Activated naive CD4-positive, alpha-beta T cell treated with anti-CD3 and anti-CD28 coated beads, Interleukin-2, amount 50 U/mL, for 16 hours (primary cell): ENCODE measurements around the gene DTD2.
"Not testable (repeated sequence)": the region's sequence is repeated elsewhere in the genome, so short reads cannot be mapped to it uniquely, and the experiment has no call there.

Experiments used
- DNase-seq: peaks from one replicate; pipeline ENCODE4 v3.0.0-alpha.2; 2020

The DTD2 gene

DNA sequence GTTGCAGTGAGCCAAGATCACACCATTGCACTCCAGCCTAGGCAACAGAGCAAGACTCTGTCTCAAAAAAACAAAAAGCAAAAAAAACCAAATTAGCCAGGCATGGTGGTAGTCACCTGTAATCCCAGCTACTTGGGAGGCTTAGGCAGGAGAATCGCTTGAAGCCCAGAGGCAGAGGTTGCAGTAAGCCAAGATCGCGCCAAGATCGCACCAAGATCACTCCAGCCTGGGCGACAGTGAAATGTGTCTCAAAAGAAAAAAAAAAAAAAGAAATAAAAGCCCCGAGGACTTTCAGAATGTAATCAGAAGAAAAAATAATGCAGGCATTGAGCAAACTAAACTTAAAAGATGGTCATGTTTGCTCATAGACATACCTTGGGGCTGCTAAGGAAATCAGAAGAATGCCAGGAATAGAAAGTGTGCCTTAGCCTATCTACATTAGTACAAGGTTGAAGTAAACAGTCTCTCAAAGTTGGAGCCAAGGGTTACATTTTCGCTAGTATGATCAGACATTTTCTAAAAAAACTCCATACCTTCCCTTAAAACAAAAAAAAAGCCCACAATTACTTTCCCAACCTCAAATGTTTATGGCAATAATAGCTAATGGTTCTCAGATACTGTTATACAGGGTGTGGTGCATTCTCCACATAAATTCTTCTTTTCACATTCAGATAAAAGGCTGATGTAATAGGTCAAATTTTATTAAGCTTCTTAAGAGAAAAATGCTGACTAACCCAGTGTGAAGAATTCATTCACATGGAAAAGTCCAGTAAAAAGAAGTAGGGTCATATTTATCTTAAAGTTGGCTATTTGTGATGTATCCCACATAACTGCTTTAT is 15.8 kb downstream of the DTD2 start:
- no peak for DNase-seq

DNA sequence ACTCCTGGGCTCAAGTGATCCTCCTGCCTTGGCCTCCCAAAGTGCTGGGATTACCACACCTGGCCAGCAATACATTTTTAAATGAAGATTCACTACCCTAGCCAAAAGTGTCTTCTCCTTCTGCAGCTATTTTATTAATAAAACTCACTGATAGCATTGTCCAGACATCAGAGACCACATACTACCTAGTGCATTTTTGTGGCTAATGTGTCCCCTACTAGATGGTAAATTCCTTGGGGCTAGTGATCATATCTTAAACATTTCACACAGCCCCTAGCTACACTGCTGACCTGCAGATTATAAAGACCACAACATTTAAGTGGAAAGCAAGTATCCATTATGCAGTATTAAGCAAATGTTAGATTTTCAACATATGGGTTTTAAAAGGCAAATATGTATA is 17.0 kb downstream of the DTD2 start:
- no peak for DNase-seq

DNA sequence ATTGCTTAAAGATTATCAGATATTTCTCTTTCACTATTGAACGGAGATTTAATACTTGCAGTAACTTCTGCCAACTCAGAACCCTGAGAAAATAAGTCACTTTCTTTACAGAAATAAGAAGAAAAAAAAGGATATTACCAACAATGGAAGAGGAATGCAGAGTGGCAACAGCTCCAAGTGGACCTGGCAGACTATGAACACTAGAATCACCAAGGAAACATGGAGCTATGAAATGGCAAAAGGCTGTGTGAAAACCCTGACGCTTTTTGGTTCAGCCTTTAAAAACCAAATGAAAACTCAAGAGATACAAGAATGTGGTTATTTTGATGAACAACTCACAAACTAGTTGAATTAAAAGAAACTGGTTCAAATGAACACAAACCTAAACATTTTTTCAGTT is 17.7 kb downstream of the DTD2 start:
- DNase-seq = no peak

DNA sequence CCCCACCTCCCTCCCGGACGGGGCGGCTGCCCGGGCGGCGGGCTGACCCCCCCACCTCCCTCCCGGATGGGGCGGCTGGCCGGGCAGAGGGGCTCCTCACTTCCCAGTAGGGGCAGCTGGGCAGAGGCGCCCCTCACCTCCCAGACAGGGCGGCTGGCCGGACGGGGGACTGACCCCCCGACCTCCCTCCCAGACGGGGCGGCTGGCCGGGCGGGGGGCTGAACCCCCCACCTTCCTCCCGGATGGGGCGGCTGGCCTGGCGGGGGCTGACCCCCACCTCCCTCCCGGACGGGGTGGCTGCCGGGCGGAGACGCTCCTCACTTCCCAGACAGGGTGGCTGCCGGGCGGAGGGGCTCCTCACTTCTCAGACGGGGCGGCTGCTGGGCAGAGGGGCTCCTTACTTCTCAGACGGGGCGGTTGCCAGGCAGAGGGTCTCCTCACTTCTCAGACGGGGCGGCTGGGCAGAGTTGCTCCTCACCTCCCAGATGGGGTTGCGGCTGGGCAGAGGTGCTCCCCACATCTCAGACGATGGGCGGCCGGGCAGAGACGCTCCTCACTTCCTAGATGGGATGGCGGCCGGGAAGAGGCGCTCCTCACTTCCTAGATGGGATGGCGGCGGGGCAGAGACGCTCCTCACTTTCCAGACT is 20.1 kb downstream of the DTD2 start:
- not testable (repeated sequence) for DNase-seq

DNA sequence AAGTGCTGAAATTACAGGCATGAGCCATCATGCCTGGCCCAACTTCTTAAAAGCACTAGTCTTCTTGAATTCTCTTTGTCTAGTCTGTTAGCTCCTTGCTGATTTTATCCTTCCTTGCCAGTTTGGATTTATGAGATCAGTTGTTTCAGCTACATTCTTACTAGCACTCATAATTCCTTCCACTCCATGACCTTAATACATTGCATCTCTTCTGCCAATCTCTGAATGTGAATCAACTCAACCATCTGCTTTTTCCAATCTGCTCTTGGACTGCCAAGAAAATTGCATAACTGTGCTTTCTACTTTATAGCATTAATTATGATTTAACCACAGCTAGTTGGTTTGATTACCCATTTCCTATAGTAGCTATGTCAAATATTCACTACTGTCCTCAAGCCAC is 22.0 kb downstream of the DTD2 start:
- DNase-seq = no peak

DNA sequence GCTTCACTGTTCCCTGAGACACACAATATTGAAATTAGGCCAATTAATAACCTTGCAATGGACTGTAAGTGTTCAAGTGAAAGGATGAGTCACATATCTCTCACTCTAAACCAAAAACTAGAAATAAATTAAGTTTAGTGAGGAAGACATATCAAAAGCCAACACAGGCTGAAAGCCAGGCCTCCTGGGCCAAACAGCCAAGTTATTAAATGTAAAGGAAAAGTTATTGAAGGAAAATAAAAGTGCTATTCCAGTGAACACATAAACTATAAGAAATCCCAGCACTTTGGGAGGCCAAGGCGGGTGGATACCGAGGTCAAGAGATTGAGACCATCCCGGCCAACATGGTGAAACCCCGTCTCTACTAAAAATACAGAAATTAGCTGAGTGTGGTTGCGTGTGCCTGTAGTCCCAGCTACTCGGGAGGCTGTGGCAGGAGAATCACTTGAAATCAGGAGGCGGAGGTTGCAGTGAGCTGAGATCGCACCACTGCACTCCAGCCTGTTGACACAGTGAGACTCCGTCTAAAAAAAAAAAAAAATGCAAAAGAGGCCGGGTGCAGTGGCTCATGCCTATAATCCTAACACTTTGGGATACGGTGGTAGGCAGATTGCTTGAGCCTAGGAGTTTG is 26.6 kb downstream of the DTD2 start:
- no peak for DNase-seq

DNA sequence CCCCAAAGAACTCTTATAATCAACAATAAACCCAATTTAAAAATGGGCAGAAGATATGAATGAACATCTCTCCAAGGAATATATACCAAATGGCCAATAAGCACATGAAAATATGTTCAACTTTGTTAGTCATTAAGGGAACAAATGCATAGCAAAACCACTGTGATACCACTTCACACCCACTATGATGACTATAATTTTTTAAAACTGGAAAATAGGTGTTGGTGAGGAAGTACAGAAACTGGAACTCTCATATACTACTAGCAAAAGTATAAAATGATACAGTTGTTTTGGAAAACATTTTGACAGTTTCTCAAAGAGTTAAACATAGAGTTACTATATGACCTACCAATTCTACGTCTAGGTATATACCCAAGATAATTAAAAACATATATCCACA is 27.5 kb downstream of the DTD2 start:
- DNase-seq = no peak

DNA sequence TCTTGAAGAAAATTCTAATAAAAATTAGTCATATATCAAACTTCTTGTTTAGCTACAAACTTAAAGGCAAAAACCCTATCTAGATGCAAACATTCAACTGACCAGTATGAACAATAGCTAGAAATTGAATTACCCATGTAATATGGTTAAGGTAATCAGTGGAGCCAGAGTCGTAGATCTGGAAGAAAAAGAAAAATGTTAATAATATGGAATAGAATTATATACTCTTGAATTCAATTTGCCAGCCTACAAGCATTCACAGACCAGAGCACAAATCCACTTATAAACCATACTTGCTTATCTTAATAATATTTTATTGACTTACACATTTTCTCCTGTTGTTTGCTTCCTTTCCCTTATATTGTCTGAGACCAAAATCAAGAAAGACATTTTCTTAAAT is 29.3 kb downstream of the DTD2 start:
- DNase-seq = no peak

DNA sequence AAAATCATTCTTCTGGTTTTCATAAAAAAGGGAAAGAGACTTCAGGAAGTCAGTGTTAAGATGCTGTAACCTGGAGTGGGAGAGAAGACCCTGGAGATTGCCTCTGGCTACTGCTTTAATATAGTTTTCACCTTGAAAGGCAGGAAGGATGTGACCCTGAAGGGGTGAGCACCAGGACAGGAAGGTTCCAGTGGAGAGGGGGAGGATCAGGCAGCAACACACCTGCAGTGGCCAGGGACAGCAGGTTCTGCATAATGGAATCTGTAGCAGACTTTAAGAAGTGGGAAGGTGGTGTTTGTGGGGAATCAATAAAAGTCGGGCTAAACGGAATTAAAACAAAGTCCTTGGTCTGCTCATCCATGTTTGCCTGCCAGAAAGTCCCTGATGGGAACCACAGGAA is 30.6 kb downstream of the DTD2 start:
- no peak for DNase-seq

DNA sequence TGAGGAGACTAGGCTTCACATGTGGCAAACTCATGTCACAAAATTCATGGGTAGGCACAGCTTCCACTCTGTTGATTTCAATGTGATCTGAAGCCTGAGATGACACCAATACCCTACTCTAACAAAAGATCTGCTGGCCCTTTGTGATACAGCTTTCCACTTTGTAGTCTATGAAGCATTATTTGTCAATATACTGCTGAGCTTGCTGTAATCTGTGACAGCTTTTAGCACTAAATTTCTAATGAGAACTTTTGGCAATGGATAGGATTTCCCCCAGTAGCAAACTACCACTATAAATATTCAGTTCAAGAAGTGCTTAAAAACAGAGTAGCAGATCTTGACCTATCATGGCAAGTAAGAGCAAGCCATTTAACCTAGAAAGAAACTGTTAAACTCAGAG is 31.4 kb downstream of the DTD2 start:
- no peak for DNase-seq

DNA sequence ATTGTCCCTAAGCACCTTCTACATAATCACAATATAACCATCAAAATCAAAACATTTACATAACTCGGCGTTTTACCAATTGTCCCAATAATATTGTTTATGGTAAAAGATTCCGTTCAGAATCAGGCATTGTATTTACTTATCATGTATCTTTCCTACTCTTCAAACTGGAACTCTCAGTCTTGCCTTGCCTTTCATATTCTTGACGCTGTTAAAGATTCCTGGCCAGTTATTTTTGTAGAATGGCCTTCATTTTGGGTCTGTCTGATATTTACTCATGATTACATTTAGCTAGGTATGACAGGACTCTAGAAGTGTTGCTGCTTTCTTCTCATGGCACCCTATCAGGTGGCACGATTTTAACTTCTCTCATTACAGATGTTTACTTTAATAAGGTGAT is 36.1 kb downstream of the DTD2 start:
- DNase-seq = no peak

DNA sequence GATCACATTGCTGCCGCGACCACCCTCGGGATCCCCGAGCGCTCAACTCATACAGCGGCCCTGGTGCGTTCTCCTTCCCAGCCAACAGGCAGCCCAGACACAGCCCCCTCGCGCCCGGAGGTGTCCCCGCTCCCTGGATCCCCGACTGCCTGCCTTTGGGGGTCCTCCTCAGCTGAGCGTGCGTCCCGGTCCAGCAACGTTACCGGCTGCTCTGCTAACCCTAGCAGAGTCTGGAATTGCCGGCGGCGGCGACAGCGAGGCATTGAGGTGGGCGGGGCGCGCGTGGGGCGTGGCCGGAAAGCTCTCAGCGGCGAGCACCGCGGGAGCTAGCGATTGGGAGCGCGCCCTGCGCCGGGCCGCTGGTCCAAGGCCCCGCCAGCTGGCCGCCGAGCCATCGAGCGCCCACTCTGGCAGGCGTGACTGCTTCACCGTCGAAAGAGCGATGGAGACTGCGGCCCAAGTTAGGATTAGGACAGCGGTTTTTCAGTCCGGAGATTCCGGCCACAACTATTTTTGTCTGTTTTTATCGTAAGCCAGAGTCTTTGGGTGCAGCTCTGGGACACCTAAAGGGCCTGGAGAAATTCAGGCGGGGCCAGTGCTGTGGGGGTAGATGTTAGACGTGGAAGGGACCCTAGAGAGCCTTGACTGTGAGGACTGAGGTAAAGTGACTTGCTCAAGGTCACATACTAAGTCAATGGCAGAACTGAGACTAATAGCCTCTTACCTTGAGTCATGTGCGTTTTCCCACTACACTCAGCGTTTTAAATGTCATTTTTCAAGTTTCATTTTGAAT is 36.8 kb downstream of the DTD2 start, which contains the start of gene HEATR5A:
TSS of gene HEATR5A (minus strand) at position 232 of the 793 bp plus-strand sequence. CDS start 17,575 bp downstream, outside the sequence.
- peak; percentile 93 for DNase-seq

DNA sequence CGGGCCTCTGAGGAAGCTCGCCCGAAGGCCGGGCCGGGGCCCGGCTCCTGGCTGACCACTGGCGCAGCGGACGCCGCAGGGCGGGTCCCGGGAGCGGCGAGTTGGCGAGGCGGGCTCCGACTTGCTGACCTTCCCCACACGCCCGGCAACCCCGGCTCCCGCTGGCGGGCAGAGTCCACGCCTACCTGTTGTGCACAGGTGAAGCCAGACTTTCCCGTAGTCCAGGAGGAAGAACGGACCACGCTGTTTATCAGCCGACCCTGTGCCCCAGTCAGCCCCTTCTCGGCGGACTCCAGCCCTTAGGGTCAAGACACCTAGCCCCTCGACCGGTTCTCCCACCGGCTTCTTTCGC is 37.4 kb downstream of the DTD2 start:
- DNase-seq = peak; percentile 14

DNA sequence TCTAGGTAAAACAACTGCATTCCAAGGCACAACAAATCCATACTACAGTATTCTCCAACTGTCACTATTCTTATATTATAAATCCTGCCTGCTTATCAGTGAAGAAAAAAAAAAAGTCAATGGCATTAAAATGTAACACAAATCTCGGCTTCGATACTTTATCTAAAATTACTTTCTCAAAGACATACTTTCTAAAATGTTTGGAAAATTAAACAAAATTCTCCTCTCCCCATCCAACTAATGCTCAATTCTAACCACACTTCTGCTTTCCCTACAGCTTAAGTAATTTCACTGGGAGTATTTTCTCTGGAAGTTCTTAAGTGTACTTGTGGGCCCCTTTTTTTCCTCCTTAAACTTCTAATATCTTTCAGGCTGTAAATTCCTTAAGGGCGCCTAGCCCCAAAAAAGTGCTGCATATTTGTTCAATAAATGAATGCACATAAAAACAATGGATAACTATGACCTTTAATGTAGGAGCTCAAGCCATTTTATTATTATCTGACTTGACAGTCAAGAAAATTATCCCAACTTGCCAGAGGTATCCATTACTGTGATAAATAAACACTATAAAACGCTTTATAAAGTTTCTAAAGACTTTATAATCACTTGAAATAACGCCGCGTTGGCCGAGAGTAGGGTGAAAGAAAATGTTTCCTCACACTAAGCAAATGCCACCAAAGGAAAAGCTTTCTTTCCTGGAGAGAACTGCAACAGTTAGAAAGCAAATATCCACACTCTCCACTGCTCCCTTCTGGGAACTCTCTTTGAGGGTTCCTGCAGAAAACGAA is 37.9 kb downstream of the DTD2 start:
- no peak for DNase-seq

DNA sequence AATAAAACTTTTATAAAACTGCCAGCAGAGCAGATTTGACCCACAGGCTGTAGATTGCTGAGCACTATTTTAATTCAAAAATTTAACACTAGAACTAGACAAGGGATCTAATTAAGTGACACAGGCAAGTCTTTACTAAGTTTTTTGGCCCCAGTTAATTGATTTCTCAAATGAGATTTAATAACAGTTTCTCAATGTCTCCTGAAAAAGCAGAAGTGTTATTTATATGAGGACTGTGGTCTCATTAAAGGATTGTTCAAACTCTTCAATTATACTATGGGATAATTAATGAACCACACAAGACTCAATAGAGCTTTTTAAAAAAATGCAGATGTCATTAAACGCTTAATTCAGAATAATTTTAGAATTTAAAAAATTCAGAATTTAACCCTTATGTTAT is 38.9 kb downstream of the DTD2 start:
- no peak for DNase-seq

DNA sequence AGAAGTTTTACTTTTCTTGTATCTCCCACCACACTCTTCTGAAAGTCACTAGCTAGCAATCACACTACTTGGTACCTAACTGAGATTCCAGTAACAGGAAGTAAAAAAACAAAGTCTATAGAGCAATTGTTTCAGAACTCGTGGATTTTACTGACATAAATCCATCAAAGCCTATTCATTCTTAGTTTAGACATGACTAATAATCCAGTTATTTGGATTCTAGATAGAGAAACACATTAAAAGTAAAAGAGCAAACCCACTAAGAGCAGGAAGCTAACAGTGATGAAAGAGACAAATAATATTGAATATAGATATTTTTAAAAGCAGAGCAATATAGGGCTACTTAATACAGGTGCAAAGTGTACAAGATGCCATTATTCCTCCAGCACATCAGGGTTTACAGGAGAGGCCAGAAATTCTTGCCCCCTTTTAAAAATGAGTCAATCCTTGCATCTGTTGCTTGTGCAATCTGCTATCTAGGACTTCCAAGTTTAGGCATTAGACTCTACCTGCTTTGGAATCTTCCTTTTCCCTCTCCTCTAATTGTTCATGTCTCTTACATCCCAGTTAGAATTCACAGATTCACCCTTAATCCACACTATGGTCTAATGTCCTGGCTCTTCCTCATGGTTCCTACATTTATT is 43.0 kb downstream of the DTD2 start:
- no peak for DNase-seq

DNA sequence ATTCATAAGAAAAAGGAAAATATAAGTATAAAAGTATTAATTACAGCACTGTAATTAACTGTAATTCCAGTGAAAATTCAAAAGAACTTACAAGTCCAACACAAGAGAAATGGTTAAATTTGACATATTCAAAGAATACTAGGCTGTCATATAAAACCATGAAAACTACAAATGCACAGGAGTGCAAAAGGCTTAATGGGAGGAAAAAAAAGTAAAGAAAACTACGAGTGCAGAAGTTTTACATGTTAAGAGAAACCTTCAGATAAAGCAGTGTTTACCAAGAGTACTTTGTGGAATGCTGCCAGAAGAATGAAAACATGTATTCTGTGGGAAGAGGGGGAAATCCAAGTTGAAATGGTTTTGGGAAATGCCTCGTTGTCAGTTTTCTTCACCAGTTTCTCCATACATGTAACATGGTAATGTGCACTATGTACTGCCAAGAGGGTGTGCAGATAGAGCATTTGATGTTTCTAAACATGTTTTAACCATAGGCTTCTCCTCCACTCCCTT is 46.0 kb downstream of the DTD2 start:
- DNase-seq = no peak

DNA sequence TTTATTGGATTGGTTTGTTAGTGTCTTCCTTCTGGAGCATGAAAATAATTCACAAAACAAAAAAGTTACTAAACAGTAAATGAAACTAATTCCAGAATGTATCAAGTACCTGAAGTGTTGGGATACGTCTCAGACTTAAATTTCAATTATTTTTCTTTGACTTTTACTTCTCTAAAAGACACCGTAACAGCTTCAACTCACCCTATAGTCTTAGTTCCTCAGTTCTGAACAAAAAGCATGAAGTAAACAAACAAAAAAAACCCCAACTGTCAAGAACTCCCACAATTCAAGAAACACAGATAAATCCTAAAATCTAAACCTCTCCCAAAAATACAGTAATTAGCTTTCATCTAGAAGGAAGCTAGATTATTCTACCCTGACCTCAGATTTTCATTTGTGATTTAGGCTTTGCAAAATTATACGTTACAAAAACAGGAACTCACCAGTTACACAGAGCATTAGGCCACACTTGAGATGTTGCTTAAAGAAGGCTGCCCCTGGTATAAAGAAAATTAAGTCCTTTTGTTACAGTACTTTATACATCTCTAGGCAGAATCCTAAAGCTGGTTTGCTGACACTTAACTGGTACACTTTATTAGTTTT is 47.2 kb downstream of the DTD2 start:
- DNase-seq = no peak

DNA sequence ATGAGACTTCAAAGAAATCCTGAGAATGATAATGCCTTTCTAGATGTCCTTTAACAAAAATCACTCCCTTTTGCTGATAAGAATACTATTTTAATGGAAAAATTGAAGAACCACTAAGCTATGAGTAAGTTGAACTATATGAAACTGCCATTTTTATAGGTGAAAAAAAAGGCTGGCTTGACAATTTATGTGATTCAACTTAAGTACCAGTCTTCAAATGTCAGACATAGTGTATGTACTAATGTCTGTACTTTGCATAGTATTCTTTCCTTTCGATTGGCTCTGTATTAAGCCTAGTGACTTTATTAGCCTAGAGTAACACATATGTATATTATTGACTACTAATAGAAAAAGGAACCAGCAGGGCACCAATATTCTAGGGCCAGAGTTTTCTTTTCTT is 48.9 kb downstream of the DTD2 start:
- no peak for DNase-seq

DNA sequence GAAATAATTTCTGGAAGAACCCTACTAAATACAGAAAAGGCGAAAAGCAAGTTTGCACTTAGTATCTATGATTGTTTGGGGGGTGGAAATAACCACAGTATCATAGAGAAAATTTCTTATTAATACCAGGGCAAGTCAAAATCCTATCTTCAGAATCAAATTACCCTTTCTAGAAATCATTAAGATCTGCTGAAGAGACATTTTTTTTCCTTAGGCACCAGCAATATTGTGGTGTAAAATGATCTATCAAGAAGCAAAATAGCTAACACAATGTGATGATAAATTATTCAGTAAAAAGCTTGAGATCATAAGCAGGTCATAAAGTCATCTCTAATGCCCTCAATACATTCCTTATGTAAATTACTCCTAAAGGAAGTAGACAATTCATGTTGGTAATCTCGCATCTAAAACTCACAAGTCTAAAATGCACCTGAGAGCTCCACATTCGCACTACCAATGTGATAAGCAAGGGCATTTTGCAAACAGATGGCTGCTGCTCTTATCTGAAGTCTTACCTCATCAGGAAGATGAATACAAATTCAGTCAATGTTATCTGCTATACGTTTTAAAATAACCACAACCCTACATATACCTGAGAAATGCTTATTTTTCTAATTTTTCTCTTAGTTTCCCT is 51.6 kb downstream of the DTD2 start:
- no peak for DNase-seq

DNA sequence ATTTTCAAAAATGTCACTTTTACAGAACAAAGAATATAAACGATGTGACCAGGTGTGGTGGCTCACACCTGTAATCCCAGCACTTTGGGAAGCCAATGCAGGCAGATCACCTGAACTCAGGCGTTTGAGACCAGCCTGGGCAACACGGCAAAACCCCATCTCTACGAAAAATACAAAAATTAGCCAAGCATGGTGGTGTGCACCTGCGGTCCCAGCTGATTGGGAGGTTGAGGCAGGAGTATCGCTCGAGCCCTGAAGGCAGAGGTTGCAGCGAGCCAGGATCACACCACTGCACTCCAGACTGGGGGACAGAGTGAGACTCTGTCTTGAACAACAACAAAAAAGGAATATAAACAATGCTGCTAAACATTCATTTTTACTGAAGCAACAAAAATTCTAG is 52.2 kb downstream of the DTD2 start:
- no peak for DNase-seq
